ENCODE data around the gene RASAL1. TPM values are rescaled to one million over a fixed set of nuclear protein-coding genes. Genes with fewer than 3 reads are reported as not detected.

The RASAL1 gene
- total RNA-seq, 1 donor from 2014 or later, result 0.64 TPM

GRCh38 chr12:113069149-113069548, 66.4 kb downstream of the RASAL1 start:
- Histone ChIP-seq H3K9me3 (no peaks in the 10 kb centered on the region), H3K4me1 (no peaks in the 10 kb centered on the region), H3K4me3 (no peak overlapping the region), H3K27ac (no peak overlapping the region), H3K27me3 (peaks cover 9% of the 10 kb centered on the region), H3K36me3 (no peaks in the 10 kb centered on the region)
- no peak for DNase-seq (ENCODE audit: low spot score in 2 of 2)
- no peak for TF ChIP-seq CTCF (IDR thresholded peaks at IDR 0.05)
- intact Hi-C loops (cut with DNase I), result no loop called here

GRCh38 chr12:113067987-113068935, 67.3 kb downstream of the RASAL1 start:
- H3K27me3 ChIP-seq, result peaks cover 11% of the 10 kb centered on the region
- H3K4me3 ChIP-seq, result no peak overlapping the region
- no peaks in the 10 kb centered on the region for H3K4me1 ChIP-seq
- DNase-seq (ENCODE audit: low spot score in 2 of 2), result no peak
- H3K9me3 ChIP-seq, result no peaks in the 10 kb centered on the region
- intact Hi-C loops (cut with DNase I), result no loop called here
- H3K27ac ChIP-seq, result no peak overlapping the region
- H3K36me3 ChIP-seq, result no peaks in the 10 kb centered on the region
- no peak for TF ChIP-seq CTCF (IDR thresholded peaks at IDR 0.05)

- Histone ChIP-seq H3K36me3 (no peaks in the 10 kb centered on the region), H3K9me3 (no peaks in the 10 kb centered on the region), H3K27me3 (peaks cover 11% of the 10 kb centered on the region), H3K4me1 (no peaks in the 10 kb centered on the region), H3K4me3 (no peak overlapping the region), H3K27ac (no peak overlapping the region)
- no peak for TF ChIP-seq CTCF (IDR thresholded peaks at IDR 0.05)
- DNase-seq (ENCODE audit: low spot score in 2 of 2), result no peak
- intact Hi-C loops (cut with DNase I), result no loop called here
These were observed 68.7 kb downstream of the RASAL1 start for GRCh38 chr12:113066813-113067400.

GRCh38 chr12:113065126-113066007, 70.2 kb downstream of the RASAL1 start:
- no peak overlapping the region for H3K4me3 ChIP-seq
- no peak overlapping the region for H3K27ac ChIP-seq
- intact Hi-C loops (cut with DNase I), result no loop called here
- DNase-seq (ENCODE audit: low spot score in 2 of 2), result no peak
- H3K9me3 ChIP-seq, result no peaks in the 10 kb centered on the region
- H3K27me3 ChIP-seq, result peaks cover 11% of the 10 kb centered on the region
- H3K36me3 ChIP-seq, result no peaks in the 10 kb centered on the region
- no peaks in the 10 kb centered on the region for H3K4me1 ChIP-seq
- TF ChIP-seq CTCF (IDR thresholded peaks at IDR 0.05), result no peak

- Histone ChIP-seq H3K36me3 (no peaks in the 10 kb centered on the region), H3K27me3 (peaks cover 11% of the 10 kb centered on the region), H3K4me3 (no peak overlapping the region), H3K9me3 (no peaks in the 10 kb centered on the region), H3K27ac (no peak overlapping the region), H3K4me1 (no peaks in the 10 kb centered on the region)
- intact Hi-C loops (cut with DNase I), result no loop called here
- no peak for TF ChIP-seq CTCF (IDR thresholded peaks at IDR 0.05)
- DNase-seq (ENCODE audit: low spot score in 2 of 2), result peak in 1 of 2 donors; percentile 38
These were observed 71.0 kb downstream of the RASAL1 start for GRCh38 chr12:113064395-113065125.

Measured in ascending aorta (tissue), 2 donors.